ENCODE results near the gene AGO1.

GRCh38 chr1:35902671-35903070 lies 19.7 kb downstream of the AGO1 start:
- TF ChIP-seq, protein P1, sequence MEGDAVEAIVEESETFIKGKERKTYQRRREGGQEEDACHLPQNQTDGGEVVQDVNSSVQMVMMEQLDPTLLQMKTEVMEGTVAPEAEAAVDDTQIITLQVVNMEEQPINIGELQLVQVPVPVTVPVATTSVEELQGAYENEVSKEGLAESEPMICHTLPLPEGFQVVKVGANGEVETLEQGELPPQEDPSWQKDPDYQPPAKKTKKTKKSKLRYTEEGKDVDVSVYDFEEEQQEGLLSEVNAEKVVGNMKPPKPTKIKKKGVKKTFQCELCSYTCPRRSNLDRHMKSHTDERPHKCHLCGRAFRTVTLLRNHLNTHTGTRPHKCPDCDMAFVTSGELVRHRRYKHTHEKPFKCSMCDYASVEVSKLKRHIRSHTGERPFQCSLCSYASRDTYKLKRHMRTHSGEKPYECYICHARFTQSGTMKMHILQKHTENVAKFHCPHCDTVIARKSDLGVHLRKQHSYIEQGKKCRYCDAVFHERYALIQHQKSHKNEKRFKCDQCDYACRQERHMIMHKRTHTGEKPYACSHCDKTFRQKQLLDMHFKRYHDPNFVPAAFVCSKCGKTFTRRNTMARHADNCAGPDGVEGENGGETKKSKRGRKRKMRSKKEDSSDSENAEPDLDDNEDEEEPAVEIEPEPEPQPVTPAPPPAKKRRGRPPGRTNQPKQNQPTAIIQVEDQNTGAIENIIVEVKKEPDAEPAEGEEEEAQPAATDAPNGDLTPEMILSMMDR (IDR thresholded peaks at IDR 0.05 in 2 of 3, conservative IDR thresholded peaks at IDR 0.05 in 1 of 3; ENCODE audit: borderline replicate concordance in 1 of 3, insufficient read depth in 1 of 3, low read depth in 2 of 3, low read length in 2 of 3): no peak
- TF ChIP-seq SP1 (IDR thresholded peaks at IDR 0.05; ENCODE audit: low read depth): no peak
- no peak for TF ChIP-seq EZH2 (IDR thresholded peaks at IDR 0.05)
- no peak for TF ChIP-seq POLR2AphosphoS5 (IDR thresholded peaks at IDR 0.05; ENCODE audit: low read depth, low read length)
- TF ChIP-seq RAD21 (IDR thresholded peaks at IDR 0.05; ENCODE audit: low read depth): no peak
- no peak for TF ChIP-seq EZH2phosphoT487 (IDR thresholded peaks at IDR 0.05; ENCODE audit: borderline replicate concordance)
- no peak for TF ChIP-seq POLR2A (IDR thresholded peaks at IDR 0.05; ENCODE audit: borderline replicate concordance, extremely low read depth, insufficient read depth, insufficient read length)

Data from HCT116 (cell line).